Epithelial cell of esophagus (primary cell): Measurements from ENCODE around the gene SYNPO2.
"Not testable (repeated sequence)": the region's sequence is repeated elsewhere in the genome, so short reads cannot be mapped to it uniquely, and the experiment has no call there.

Experiments used
- DNase-seq: peaks from one replicate; pipeline ENCODE4 v3.0.0; 2010; ENCODE audit warnings: low read depth
- H3K4me3 ChIP-seq: 2 replicates; pipeline ENCODE4 v1.5.1; 2011; ENCODE audit warnings: mild to moderate bottlenecking, low read length, control low read depth
- CTCF ChIP-seq: IDR thresholded peaks from 2 replicates; pipeline ENCODE4 v1.5.1; 2011; ENCODE audit warnings: low read depth, mild to moderate bottlenecking, low read length, control low read depth, inconsistent platforms; ENCODE audit not compliant: insufficient read depth; ENCODE audit errors: missing control alignments

Gene SYNPO2

GRCh38 chr4:118865091-118865708 lies 23.5 kb upstream of the SYNPO2 start:
- TF ChIP-seq CTCF = peak; percentile 93
- DNase-seq = peak; percentile 87
- H3K4me3 ChIP-seq = no peak overlapping the region

GRCh38 chr4:118866442-118866841 lies 22.2 kb upstream of the SYNPO2 start:
- no peak for DNase-seq

GRCh38 chr4:118867311-118868067 lies 21.2 kb upstream of the SYNPO2 start:
- no peak for TF ChIP-seq CTCF
- no peak overlapping the region for H3K4me3 ChIP-seq
- DNase-seq = no peak

More at GRCh38 chr4:118866442-118866841, 22.2 kb upstream of the SYNPO2 start:
- TF ChIP-seq CTCF = no peak
- H3K4me3 ChIP-seq = no peak overlapping the region

GRCh38 chr4:118869808-118870342 lies 18.8 kb upstream of the SYNPO2 start:
- peak; percentile 52 for DNase-seq
- TF ChIP-seq CTCF = no peak
- H3K4me3 ChIP-seq = no peak overlapping the region

GRCh38 chr4:118872181-118872580 lies 16.5 kb upstream of the SYNPO2 start:
- TF ChIP-seq CTCF = no peak
- DNase-seq = peak; percentile 53

GRCh38 chr4:118877797-118878196 lies 10.9 kb upstream of the SYNPO2 start:
- no peak for TF ChIP-seq CTCF
- H3K4me3 ChIP-seq = no peak overlapping the region
- no peak for DNase-seq

More at GRCh38 chr4:118872181-118872580, 16.5 kb upstream of the SYNPO2 start:
- H3K4me3 ChIP-seq = no peak overlapping the region

GRCh38 chr4:118878507-118878906 lies 10.1 kb upstream of the SYNPO2 start:
- not testable (repeated sequence) for H3K4me3 ChIP-seq, DNase-seq
